Panc1 (cell line): ENCODE results near the gene AEBP1.
"Not testable (repeated sequence)": the region's sequence is repeated elsewhere in the genome, so short reads cannot be mapped to it uniquely, and the experiment has no call there.

Experiments used
- POLR2AphosphoS5 ChIP-seq: IDR thresholded peaks from 2 replicates; pipeline ENCODE4 v1.6.1; 2012; ENCODE audit warnings: mild to moderate bottlenecking, low read depth, low read length, moderate library complexity
- REST ChIP-seq, 2 experiments: IDR thresholded peaks; 2 replicates each; pipeline ENCODE4 v1.6.1; 2011 to 2012; ENCODE audit warnings: low read depth in 2 of 2, control low read depth in 1 of 2, low read length in 1 of 2, mild to moderate bottlenecking in 1 of 2, moderate library complexity in 1 of 2; ENCODE audit not compliant: insufficient read depth in 1 of 2
- SIN3A ChIP-seq: IDR thresholded peaks from 2 replicates; pipeline ENCODE4 v1.6.1; 2012; ENCODE audit warnings: low read depth, mild to moderate bottlenecking, low read length, moderate library complexity, borderline replicate concordance; ENCODE audit not compliant: insufficient read depth
- TF ChIP-seq, protein P1 (sequence below): fragments of 450-650 bp; IDR thresholded peaks from 2 replicates; pipeline ENCODE4 v1.5.1; 2017; ENCODE audit warnings: mild to moderate bottlenecking

DNA sequence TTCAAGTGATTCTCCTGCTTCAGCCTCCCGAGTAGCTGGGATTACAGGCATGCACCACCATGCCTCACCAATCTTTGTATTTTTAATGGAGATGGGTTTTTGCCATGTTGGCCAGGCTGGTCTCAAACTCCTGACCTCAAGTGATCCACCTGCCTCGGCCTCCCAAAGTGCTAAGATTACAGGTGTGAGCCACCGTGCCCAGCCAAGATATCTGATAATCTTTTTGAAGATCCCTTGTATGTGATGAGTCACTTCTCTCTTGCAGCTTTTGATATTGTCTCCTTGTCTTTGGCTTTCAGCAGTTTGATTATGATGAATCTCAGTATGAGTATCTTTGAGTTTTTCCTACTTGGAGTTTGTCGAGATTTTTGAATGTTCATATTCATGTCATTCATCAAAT lies 22.4 kb downstream of the AEBP1 start:
- TF ChIP-seq, protein P1, sequence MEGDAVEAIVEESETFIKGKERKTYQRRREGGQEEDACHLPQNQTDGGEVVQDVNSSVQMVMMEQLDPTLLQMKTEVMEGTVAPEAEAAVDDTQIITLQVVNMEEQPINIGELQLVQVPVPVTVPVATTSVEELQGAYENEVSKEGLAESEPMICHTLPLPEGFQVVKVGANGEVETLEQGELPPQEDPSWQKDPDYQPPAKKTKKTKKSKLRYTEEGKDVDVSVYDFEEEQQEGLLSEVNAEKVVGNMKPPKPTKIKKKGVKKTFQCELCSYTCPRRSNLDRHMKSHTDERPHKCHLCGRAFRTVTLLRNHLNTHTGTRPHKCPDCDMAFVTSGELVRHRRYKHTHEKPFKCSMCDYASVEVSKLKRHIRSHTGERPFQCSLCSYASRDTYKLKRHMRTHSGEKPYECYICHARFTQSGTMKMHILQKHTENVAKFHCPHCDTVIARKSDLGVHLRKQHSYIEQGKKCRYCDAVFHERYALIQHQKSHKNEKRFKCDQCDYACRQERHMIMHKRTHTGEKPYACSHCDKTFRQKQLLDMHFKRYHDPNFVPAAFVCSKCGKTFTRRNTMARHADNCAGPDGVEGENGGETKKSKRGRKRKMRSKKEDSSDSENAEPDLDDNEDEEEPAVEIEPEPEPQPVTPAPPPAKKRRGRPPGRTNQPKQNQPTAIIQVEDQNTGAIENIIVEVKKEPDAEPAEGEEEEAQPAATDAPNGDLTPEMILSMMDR: not testable (repeated sequence)
- TF ChIP-seq POLR2AphosphoS5; REST (IDR thresholded peaks at IDR 0.05; ENCODE audit: insufficient read depth in 1 of 2, low read depth in 2 of 2, low read length in 1 of 2); SIN3A: not testable (repeated sequence)
